GM18499 (cell line): ENCODE results near the gene COX6A1.
"Not testable (repeated sequence)": the region's sequence is repeated elsewhere in the genome, so short reads cannot be mapped to it uniquely, and the experiment has no call there.

ENCODE experiments used
- ATAC-seq: cut with Tn5 transposase; IDR thresholded peaks from one replicate; pipeline ENCODE4 v1.9.1; 2021; ENCODE audit warnings: moderate number of reproducible peaks; ENCODE audit not compliant: insufficient read depth, unreplicated experiment

COX6A1 gene

GRCh38 chr12:120465756-120466155, 27.8 kb downstream of the COX6A1 start:
- ATAC-seq, result no peak

DNA sequence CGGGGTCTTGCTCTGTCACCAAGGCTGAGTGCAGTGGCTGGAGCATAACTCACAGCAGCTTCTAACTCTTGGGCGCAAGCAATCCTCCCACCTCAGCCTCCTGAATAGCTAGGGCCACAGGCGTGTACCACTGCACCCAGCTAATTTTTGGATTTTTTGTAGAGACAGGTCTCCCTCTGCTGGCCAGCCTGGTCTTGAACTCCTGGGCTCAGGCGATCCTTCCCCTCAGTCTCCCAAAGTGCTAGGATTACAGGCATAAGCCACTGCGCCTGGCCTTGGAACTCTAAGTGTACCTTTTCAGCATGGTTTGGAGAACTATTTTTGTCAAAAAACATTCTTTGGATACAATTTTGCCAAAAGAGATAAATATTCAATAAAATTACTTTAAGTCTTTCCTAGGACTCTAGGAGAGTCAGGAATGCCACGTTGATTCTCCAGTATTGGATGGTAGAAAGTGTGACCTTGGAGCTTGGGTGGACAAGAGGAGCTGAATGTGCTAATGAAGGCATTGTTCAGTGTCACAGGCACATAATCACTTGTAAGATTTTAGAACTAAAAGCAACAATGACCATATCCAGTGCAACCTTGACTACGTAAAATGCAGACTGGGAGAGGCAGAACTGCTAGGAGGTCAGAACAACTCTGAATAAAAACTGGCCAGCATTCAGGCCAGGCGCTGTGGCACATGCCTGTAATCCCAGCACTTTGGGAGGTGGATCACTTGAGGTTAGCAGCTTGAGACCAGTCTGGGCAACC, 28.8 kb downstream of the COX6A1 start:
- ATAC-seq, result no peak

- ATAC-seq, result no peak
Measured at GRCh38 chr12:120467439-120467838, 29.5 kb downstream of the COX6A1 start.

GRCh38 chr12:120468325-120468820, 30.5 kb downstream of the COX6A1 start:
- no peak for ATAC-seq

DNA sequence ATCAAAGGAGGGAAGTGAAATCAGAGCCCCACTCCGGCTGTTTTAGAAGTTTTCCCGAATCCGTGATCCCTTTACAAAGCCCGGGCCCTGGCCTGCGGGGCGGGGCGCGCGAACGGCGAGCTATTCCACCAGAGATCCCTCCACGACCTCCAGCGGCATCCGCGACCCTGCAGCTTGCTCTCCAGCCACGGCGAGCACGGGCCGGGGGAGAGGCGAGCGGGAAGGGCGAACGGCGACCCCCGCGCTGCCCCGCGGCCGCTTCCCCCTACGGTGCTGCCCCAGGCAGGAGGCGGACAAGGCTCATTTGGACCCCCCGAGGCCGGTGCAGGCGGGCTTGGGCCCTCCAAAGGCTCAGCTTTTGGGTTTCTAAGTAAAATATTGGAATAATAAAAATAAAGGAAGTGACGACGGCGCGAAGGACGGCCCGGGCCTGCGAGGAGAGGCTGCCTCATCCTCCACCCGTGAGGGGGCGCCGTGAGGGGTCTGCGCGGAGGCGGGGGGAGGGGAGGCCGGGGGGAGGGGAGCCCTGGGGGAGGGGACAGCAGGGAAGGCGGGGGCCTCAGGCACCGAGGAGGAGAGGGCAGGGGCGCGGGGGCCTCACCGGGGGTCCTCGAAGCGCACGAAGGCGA, 31.0 kb downstream of the COX6A1 start:
- no peak for ATAC-seq

DNA sequence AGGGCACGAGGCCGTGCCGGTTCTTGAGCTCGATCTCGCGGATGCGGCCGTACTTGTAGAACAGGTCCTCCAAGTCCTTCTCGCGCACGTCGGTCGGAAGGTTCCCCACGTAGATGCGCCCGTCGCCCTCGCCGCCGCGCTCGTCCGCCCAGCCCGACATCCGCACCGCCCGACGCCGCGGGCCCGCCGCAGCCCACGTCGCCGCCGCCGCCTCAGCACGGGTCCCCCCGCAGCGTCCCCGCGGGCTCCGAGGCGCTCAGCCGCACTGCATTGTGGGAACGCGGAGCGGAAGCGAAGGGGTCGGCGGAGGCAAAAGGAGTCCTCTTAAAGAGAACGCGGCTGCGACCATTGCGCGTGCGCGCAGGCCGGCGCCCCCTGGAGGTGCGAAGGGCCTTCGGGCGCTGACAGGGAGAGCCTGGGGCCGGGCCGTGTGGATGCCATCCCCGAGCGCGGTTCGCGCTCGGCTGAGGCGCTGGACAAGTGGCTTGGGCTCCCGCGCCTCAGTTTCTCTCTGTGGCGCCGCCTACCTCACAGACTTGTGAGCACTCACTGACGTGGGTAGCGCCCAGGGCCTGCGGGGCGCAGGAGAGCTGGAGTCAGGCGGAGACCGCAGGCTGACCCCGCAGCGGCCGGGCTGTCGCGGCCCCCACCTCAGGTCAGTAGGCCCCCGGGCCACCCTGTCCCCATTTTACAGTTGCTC, 31.7 kb downstream of the COX6A1 start, which contains the start of gene SRSF9:
SRSF9 (minus strand) TSS at position 299 of the 700 bp plus-strand sequence; CDS start at position 160, 139 bp downstream.
- peak; percentile 57 for ATAC-seq

- no peak for ATAC-seq
Measured at GRCh38 chr12:120470150-120470784, 32.4 kb downstream of the COX6A1 start.

GRCh38 chr12:120472521-120472920, 34.6 kb downstream of the COX6A1 start:
- no peak for ATAC-seq

GRCh38 chr12:120473807-120474615, 36.1 kb downstream of the COX6A1 start:
- no peak for ATAC-seq

DNA sequence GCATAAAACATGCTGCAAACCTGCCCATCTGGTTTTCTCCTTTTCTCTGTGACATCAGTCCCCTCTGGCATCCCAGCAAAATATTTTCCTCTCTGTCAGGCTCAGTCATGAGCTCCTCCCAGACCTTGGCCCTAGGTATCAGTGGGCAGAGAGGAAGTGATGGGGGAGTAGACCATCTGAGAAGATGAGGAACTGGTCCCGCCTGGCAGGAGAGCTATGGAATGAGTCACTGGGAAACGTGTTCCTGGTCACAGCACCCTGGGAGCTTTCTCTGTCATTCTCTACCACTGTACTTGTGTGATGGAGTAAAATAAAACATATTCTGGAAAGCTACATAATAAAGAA, 36.7 kb downstream of the COX6A1 start:
- ATAC-seq, result no peak

DNA sequence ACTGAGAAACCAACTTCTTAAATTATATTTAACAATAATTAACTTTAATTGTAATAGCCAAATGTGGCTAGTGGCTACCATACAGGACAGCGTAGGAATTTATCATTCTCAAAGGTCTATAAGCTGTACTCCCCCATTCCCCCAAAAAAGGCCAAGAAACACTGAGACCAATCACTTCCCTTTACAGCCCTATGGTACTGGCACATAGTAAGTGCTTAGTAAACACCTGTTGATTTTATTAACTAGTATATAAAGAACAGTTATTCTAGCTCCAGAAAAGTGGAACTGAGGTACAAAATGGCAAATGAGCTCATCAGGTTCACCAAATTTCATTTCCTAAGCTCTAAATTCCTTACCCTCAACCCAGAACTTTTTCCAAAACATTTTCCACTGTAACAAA, 37.7 kb downstream of the COX6A1 start:
- ATAC-seq, result no peak

DNA sequence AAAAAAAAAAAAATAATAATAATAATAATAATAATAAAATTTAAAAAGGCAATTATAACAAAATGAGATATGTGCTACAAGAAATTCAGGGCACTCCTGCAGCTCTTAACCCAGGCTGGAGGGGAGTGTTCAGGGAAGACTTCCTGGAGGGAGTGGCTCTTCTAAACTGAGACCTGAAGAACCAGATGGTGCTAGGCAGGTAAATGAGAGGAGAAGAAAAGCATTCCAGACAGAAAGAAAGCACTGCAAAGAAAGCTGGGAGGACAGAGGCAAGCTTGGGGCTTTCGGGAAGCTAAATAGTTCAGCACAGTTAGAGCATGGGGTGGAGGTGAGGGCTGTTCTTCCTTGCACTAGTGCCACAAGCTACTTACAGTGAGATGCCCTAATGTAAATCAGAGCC, 41.5 kb downstream of the COX6A1 start:
- ATAC-seq, result no peak

GRCh38 chr12:120480211-120480610, 42.3 kb downstream of the COX6A1 start:
- ATAC-seq, result no peak

GRCh38 chr12:120481022-120481767, 43.3 kb downstream of the COX6A1 start:
- no peak for ATAC-seq

GRCh38 chr12:120483621-120484020, 45.7 kb downstream of the COX6A1 start:
- ATAC-seq, result no peak

DNA sequence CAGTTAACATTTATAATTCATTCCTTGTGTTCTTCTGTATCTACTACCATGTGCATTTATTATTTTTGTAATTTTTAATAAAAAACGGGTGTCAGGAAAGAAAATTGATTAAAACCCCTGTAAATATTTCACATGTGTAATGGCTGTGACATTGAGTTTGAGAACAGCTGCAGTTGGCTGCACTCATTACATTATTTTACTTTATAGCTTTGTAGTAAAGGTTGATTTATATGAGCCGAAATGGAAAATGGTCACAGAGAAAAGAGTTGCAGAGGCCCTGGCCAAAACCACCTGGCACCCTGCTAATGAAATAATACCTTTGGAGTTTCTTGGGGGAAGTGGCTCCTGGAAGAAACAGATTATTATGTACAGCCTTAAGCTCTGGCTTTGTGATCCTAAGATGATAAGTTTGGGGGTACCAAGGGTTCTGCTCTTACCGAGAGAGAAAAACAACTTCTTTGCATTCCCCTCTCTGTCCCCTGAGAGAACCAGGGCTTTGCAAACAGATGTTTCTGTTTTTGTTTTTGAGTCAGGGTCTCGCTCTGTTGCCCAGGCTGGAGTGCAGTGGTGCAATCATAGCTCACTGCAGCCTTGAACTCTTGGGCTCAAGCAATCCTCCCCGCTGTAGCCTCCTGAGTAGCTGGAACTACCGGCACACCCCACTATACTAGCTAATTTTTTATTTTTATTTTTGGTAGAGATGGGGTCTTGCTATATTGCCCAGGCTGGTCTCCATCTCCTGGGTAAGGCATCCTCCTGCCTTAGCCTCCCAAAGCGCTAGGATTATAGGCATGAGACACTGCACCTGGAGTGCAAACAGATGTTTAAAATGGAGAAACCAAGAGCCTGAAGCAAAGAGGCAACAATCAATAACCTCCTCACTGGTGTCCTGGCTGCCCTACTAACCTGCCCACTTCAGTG, 48.3 kb downstream of the COX6A1 start:
- no peak for ATAC-seq

DNA sequence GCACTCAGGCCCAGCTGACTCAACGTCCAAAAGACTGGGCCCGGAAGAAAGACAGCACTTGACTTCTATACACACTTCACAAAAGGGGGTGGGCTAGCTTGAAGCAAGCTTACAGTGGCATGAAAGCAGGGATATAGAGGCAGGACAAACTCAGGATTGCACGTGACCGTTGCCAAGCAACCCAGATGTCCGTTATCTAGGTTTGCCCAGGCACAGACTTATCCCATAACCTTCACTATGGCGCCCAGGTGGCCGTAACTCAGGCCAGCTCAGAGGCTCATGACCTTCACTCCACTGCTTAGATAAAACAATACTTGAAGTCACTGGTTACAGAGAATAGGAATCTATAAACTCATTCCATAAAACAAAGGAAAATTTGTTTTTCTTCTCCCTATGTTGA, 49.6 kb downstream of the COX6A1 start:
- ATAC-seq, result not testable (repeated sequence)

DNA sequence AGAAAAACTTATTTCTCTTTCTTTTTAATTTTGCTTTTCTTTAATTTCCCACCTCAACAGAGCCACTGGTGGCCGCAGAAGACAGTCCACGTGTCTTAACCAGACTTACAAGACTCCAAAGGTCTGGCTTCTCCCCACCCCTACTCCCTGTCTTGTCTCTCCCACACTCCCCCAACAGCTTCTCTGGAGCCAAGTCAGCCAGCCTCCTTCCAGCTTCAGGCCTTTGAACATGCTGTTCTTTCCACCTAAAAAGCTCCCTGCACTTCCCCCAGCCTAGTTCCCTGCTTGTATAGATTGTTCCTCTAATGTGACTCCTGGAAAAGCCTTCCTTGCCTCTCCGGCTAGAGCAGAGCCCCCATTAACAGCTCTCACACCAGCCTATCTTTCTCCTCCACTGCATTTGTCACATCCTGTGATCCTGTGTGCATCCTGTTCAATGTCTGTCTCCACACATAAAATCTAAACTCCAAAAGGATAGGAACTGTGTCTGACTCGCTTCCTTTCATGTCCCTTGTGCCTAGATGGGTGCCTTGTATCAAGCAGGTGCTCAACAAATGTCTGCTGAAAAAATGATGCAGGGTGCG, 50.2 kb downstream of the COX6A1 start:
- ATAC-seq, result no peak
